AG04449 (cell line): Measurements from ENCODE around the gene FAM25A.
"Not testable (repeated sequence)": the region's sequence is repeated elsewhere in the genome, so short reads cannot be mapped to it uniquely, and the experiment has no call there.

Experiments used
- CTCF ChIA-PET: fragments of 350-600 bp; formaldehyde crosslinking; extraction: SDS; loops from one replicate; lab custom pipeline; 2021; ENCODE audit warnings: antibody characterized with exemption; lab: Yijun Ruan, JAX
- POLR2A ChIA-PET: fragments of 400-600, 350-600 bp; formaldehyde crosslinking; extraction: SDS; loops from one replicate; lab custom pipeline; 2020; ENCODE audit warnings: antibody characterized with exemption, inconsistent platforms; lab: Yijun Ruan, JAX
- DNase-seq: peaks from one replicate; pipeline ENCODE4 v3.0.0-alpha.2; 2010; ENCODE audit warnings: low read depth, low spot score
- H3K4me3 ChIP-seq: 2 replicates; pipeline ENCODE4 v1.5.1; 2011; ENCODE audit warnings: low read depth, mild to moderate bottlenecking, control low read depth, low read length
- TF ChIP-seq, protein P1 (sequence below): IDR thresholded peaks from one replicate; pipeline ENCODE4 v1.5.1; 2011; ENCODE audit warnings: mild to moderate bottlenecking, moderate library complexity, low read length, control low read depth, inconsistent platforms; ENCODE audit not compliant: insufficient read depth; ENCODE audit errors: missing control alignments

Gene FAM25A

DNA sequence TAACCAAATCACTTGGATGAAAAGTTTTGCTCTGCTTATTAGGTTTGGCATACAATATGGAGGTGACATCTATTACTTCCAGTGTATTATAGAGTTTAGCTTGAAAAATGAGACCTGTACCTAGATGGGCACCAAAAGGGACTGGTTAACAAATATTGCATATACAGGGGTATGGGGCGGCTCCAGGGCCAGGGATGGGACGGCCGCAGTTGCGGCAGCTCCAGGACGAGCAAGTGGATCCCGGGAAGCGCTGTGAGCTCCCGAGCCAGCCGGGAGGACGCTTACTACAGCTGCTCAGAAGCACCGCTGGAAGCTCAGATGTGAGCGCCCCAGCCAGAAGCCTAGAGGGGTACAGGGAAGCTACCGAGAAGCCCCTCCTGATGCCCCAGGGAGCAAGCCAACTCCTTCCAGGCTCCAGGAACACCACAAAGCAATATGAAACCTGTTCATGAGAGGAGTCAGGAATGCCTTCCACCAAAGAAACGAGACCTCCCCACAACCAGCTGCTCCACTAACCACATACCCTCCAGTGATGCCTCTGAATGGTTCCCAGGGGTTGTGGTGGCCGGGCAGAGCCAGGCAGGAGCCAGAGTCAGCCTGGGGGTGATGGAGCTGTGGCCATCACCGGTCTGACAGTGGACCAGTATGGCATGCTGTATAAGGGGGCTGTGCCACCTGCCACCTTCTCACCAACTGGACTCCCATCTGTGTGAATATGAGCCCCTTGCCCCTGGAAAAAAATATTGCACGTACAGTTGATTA is 6.8 kb downstream of the FAM25A start:
- CTCF ChIA-PET, POLR2A ChIA-PET, DNase-seq, H3K4me3 ChIP-seq: not testable (repeated sequence)

DNA sequence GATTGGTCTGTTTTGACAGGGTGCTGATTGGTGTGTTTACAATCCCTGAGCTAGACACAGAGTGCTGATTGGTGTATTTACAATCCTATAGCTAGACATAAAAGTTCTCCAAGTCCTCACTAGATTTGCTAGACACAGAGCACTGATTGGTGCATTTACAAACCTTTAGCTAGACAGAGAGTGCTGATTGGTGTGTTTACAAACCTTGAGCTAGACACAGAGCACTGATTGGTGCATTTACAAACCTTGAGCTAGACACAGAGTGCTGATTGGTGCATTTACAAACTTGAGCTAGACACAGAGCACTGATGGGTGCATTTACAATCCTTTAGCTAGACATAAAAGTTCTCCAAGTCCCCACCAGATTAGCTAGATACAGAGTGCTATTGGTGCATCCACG is 10.3 kb downstream of the FAM25A start:
- H3K4me3 ChIP-seq, POLR2A ChIA-PET, DNase-seq: not testable (repeated sequence)
- CTCF ChIA-PET, result interaction anchor here (1.3 kb wide), 1 partner anchor 11 kb away, joined by 4 read pairs; no protein-coding TSS in a partner anchor

DNA sequence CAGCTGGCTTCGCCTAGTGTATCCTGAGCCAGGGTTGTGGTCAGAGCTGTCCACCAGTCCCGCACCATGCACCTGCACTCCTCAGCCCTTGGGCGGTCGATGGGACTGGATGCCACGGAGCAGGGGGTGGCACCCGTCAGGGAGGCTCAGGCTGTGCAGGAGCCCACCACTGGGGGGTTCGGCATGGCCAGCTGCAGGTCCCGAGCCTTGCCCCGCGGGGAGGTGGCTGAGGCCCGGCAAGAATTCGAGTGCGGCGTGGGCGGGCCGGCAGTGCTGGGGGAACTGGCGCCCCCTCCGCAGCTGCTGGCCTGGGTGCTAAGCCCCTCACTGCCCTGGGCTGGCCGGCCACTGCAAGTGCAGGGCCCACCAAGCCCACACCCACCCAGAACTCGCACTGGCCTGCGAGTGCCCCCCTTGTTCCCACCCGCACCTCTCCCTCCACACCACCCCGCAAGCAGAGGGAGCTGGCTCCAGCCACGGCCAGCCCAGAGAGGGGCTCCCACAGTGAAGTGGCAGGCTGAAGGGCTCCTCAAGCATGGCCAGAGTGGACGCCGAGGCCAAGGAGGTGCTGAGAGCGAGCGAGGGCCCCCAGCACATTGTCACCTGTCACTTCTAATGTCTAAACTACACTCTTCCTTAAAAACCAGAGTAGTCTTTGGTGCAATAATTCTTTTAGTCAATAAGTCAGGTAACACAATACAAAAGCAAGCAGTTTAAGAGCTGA is 11.0 kb downstream of the FAM25A start:
- H3K4me3 ChIP-seq, result no peak overlapping the region
- TF ChIP-seq, protein P1, sequence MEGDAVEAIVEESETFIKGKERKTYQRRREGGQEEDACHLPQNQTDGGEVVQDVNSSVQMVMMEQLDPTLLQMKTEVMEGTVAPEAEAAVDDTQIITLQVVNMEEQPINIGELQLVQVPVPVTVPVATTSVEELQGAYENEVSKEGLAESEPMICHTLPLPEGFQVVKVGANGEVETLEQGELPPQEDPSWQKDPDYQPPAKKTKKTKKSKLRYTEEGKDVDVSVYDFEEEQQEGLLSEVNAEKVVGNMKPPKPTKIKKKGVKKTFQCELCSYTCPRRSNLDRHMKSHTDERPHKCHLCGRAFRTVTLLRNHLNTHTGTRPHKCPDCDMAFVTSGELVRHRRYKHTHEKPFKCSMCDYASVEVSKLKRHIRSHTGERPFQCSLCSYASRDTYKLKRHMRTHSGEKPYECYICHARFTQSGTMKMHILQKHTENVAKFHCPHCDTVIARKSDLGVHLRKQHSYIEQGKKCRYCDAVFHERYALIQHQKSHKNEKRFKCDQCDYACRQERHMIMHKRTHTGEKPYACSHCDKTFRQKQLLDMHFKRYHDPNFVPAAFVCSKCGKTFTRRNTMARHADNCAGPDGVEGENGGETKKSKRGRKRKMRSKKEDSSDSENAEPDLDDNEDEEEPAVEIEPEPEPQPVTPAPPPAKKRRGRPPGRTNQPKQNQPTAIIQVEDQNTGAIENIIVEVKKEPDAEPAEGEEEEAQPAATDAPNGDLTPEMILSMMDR, result no peak
- CTCF ChIA-PET, result interaction anchor here (1.3 kb wide), 1 partner anchor 10 kb away, joined by 4 read pairs; no protein-coding TSS in a partner anchor
- POLR2A ChIA-PET, result no interaction called here
- DNase-seq, result no peak

DNA sequence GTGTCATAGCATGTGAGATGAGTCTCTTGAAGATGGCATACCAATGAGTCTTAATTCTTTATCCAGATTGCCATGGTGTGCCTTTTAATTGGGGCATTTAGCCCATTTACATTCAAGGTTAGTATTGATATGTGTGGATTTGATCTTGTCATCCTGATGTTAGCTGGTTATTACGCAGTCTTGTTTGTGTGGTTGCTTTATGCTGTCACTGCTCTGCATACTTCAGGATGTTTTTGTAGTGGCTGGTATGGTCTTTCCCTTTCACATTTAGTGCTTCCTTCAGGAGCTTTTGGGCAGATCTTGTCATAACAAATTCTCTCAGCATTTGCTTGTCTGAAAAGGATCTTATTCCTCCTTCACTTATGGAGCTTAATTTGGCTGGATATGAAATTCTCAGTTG is 16.5 kb downstream of the FAM25A start:
- no peak for DNase-seq
- no peak overlapping the region for H3K4me3 ChIP-seq
- TF ChIP-seq, protein P1, result no peak
- CTCF ChIA-PET, result interaction anchor here (0.7 kb wide), 1 partner anchor 95 kb away, joined by 3 read pairs; no protein-coding TSS in a partner anchor
- POLR2A ChIA-PET, result no interaction called here

DNA sequence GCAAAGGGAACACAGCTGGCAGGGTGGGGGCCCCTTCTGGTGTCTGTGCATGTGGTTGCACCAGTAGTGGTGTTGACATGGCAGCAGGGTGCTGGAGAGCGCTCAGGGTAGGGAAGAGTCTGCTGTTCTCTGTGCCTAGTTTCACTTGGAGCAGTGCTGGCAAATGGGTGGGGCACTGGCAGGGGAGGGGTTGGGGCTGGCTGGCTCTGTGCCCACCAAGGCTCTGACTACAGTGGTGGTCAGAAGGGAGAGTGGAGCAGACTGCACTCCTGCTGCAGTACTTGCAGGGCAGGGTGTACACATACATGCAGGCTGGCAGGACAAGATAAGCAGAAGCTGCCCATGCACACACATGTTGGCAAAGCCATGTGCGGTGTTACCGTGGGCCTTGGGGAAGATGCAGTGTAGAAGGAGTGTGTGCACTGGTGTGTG is 18.2 kb downstream of the FAM25A start:
- no peak overlapping the region for H3K4me3 ChIP-seq
- TF ChIP-seq, protein P1, result no peak
- DNase-seq, result no peak
- POLR2A ChIA-PET, result no interaction called here
- CTCF ChIA-PET, result no interaction called here

DNA sequence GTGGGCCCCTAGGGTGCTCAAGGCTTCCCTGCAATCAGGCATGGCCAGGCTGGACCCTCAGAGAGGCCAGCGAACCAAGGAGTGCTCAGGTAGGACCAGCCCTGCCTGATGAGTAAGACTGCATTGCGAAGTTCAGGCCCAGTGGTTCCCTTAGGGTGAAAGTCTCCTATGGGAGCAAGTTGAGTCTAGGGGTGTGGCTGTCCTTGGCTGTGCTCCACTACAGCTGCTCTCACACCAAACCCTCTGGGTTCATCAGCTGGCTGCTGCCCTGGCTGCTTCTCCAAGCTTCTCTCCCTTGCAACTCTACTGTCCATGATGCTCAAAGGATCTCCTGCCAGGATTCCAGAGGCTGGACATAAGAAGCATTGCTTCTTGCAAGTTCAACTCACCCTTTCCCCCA is 18.7 kb downstream of the FAM25A start:
- ChIA-PET CTCF (interaction anchor here (1.1 kb wide), 1 partner anchor 15 kb away, joined by 3 read pairs; no protein-coding TSS in a partner anchor), POLR2A (no interaction called here)
- H3K4me3 ChIP-seq, result no peak overlapping the region
- no peak for DNase-seq
- TF ChIP-seq, protein P1, result no peak

DNA sequence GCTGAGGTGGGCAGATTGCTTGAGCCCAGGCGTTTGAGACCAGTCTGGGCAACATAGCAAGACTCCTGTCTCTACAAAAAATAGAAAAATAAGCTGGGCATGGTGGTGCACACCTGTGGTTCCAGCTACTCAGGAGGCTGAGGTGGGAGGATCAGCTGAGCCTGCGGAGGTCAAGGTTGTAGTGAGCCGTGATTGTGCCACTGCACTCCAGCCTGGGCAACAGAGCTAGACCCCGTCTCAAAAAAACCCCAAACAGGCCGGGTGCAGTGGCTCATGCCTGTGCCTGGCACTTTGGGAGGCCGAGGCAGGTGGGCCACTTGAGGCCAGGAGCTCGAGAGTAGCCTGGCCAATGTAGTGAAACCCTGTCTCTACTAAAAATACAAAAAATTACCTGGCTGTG is 23.5 kb downstream of the FAM25A start:
- POLR2A ChIA-PET, DNase-seq, H3K4me3 ChIP-seq: not testable (repeated sequence)
- CTCF ChIA-PET, result interaction anchor here (0.7 kb wide), 1 partner anchor 27 kb away, joined by 3 read pairs; no protein-coding TSS in a partner anchor
